Body of pancreas (tissue), 4 donors: ENCODE measurements around the gene RGS11.

Experiments used
- POLR2A ChIP-seq, 3 donors: fragments of 450-650 bp; IDR thresholded peaks; one replicate each; pipeline ENCODE4 v1.6.1; 2016; ENCODE audit warnings: antibody characterized with exemption in 3 of 3, mild to moderate bottlenecking in 2 of 3
- TF ChIP-seq, protein P1 (sequence below), 7 experiments: fragments of 450-650 bp in 4 of 7; fragments of 200-600 bp in 3 of 7; sonication (generic) in 3 of 7; IDR thresholded peaks; one replicate each; pipeline ENCODE4 v1.5.1; 2016 to 2019; ENCODE audit warnings: antibody characterized with exemption in 7 of 7

DNA sequence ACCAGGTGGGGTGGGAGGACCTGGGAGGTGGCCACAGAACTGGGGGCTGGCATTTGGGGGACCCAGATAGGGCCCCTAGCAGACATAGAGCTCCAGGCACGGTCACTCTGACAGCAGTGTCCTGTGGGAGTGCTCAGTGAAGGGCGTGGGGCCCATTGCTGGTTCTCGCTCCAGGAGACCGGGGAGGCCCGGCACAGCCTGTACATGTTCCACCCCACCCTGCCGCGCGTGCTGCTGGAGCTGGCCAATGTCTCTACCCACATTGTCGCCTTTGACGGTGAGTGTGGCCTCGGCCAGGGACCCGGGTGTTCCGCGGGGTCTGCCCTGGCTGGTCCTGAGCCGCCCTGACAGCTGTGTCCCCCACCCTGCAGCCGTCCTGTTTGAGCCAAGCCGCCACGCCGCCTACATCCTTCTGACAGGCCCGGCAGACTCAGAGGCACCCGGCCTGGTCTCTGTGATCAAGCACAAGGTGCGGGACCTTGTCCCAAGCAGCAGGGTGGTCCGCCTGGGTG is 11.2 kb downstream of the RGS11 start:
- no peak for TF ChIP-seq POLR2A (IDR thresholded peaks at IDR 0.05)
- TF ChIP-seq, protein P1, sequence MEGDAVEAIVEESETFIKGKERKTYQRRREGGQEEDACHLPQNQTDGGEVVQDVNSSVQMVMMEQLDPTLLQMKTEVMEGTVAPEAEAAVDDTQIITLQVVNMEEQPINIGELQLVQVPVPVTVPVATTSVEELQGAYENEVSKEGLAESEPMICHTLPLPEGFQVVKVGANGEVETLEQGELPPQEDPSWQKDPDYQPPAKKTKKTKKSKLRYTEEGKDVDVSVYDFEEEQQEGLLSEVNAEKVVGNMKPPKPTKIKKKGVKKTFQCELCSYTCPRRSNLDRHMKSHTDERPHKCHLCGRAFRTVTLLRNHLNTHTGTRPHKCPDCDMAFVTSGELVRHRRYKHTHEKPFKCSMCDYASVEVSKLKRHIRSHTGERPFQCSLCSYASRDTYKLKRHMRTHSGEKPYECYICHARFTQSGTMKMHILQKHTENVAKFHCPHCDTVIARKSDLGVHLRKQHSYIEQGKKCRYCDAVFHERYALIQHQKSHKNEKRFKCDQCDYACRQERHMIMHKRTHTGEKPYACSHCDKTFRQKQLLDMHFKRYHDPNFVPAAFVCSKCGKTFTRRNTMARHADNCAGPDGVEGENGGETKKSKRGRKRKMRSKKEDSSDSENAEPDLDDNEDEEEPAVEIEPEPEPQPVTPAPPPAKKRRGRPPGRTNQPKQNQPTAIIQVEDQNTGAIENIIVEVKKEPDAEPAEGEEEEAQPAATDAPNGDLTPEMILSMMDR (IDR thresholded peaks at IDR 0.05), result no peak
